Measurements from ENCODE around the gene COMMD3.
A peak's percentile ranks its signal among the peaks of the same experiment; 100 is the strongest.

Gene COMMD3

GRCh38 chr10:22366771-22367170, 50.6 kb downstream of the COMMD3 start:
- DNase-seq (ENCODE audit: low spot score): peak; percentile 78

DNA sequence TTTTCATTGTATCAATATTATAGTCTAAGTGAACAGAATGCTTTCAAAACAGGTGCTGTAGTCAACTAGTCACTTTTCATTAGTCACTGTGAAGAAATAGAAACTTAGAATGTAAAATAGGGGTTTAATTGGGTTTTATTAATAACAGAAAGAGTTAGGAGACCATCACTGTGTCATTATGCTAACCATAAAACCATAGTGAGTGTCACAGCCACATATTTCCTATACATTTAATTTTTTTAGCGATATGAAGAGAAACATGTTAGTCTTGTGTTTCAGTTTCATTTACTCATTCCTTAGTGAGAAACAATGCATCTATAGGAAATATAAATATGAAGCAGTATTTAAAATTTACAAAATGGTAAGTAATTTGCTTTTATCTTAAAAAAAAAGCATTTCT, 51.3 kb downstream of the COMMD3 start:
- no peak for DNase-seq (ENCODE audit: low spot score)

- peak; percentile 83 for DNase-seq (ENCODE audit: low spot score)
Observed at GRCh38 chr10:22368402-22368801, 52.2 kb downstream of the COMMD3 start.

- DNase-seq (ENCODE audit: low spot score): peak; percentile 90
Observed at GRCh38 chr10:22368981-22369380, 52.8 kb downstream of the COMMD3 start.

- DNase-seq (ENCODE audit: low spot score): peak; percentile 79
Observed at GRCh38 chr10:22369434-22370072, 53.4 kb downstream of the COMMD3 start.
